ENCODE data around the gene AKAP6. TPM values are rescaled to one million over a fixed set of nuclear protein-coding genes. Genes with fewer than 3 reads are reported as not detected.

The AKAP6 gene
- total RNA-seq, 2 experiments from 2014 or later: 0.13 to 0.72 TPM

DNA sequence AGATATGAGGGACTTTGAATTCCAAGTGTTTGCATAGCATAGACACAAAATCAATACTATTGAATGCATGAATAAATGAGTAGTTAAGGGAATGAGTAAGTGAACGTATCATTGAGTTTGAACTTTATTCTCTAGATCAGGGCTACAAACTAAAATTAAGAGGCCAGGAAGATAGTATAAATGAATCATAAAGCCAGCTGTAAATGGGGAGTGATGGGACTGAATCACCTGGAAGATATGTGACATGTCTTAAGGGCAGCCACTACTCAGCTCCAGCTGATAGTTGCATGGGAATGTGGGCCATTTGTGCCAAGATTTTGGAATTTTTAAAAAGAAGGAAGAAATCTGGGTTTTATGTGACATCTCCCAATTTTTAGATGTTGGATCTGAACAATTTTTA, 229.9 kb downstream of the AKAP6 start:
- H3K36me3 ChIP-seq (ENCODE audit: insufficient read depth, low read length): no peaks in the 10 kb centered on the region
- no peaks in the 10 kb centered on the region for H3K79me2 ChIP-seq (ENCODE audit: insufficient read depth, low read depth, low read length)
- no peak overlapping the region for H3K27ac ChIP-seq (ENCODE audit: low read depth, low read length, poor library complexity, severe bottlenecking)
- no peak overlapping the region for H3K4me2 ChIP-seq (ENCODE audit: low read length)
- no peak overlapping the region for H2AFZ ChIP-seq (ENCODE audit: low read length)
- CTCF ChIA-PET (ENCODE audit: unreplicated experiment): no interaction called here
- DNase-seq (ENCODE audit: low spot score): no peak
- BruUV-seq (replicated peaks): no TSS peak
- POLR2A ChIA-PET: no interaction called here
- H3K9me2 ChIP-seq (ENCODE audit: insufficient read depth, low read length): no peaks in the 10 kb centered on the region
- TF ChIP-seq EZH2phosphoT487 (IDR thresholded peaks at IDR 0.05; ENCODE audit: borderline replicate concordance, low read depth, low read length): no peak
- TF ChIP-seq, protein P1, sequence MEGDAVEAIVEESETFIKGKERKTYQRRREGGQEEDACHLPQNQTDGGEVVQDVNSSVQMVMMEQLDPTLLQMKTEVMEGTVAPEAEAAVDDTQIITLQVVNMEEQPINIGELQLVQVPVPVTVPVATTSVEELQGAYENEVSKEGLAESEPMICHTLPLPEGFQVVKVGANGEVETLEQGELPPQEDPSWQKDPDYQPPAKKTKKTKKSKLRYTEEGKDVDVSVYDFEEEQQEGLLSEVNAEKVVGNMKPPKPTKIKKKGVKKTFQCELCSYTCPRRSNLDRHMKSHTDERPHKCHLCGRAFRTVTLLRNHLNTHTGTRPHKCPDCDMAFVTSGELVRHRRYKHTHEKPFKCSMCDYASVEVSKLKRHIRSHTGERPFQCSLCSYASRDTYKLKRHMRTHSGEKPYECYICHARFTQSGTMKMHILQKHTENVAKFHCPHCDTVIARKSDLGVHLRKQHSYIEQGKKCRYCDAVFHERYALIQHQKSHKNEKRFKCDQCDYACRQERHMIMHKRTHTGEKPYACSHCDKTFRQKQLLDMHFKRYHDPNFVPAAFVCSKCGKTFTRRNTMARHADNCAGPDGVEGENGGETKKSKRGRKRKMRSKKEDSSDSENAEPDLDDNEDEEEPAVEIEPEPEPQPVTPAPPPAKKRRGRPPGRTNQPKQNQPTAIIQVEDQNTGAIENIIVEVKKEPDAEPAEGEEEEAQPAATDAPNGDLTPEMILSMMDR (conservative IDR thresholded peaks at IDR 0.05; ENCODE audit: low read length): no peak
- no peaks in the 10 kb centered on the region for H4K20me1 ChIP-seq (ENCODE audit: insufficient read depth, low read length)
- H3K4me3 ChIP-seq (ENCODE audit: low read depth, low read length, poor library complexity, severe bottlenecking): no peak overlapping the region
- no peaks in the 10 kb centered on the region for H3K9me3 ChIP-seq (ENCODE audit: low read length)
- no peaks in the 10 kb centered on the region for H3K4me1 ChIP-seq (ENCODE audit: insufficient read depth, low read length, poor library complexity, severe bottlenecking)
- intact Hi-C loops (cut with micrococcal nuclease; ENCODE audit: unreplicated experiment): no loop called here

- Histone ChIP-seq H3K27ac (ENCODE audit: low read depth, low read length, poor library complexity, severe bottlenecking) (no peak overlapping the region), H3K36me3 (ENCODE audit: insufficient read depth, low read length) (no peaks in the 10 kb centered on the region), H3K4me3 (ENCODE audit: low read depth, low read length, poor library complexity, severe bottlenecking) (no peak overlapping the region), H3K9me3 (ENCODE audit: low read length) (no peaks in the 10 kb centered on the region), H4K20me1 (ENCODE audit: insufficient read depth, low read length) (no peaks in the 10 kb centered on the region), H3K9me2 (ENCODE audit: insufficient read depth, low read length) (no peaks in the 10 kb centered on the region), H3K4me1 (ENCODE audit: insufficient read depth, low read length, poor library complexity, severe bottlenecking) (no peaks in the 10 kb centered on the region), H3K79me2 (ENCODE audit: insufficient read depth, low read depth, low read length) (no peaks in the 10 kb centered on the region), H3K4me2 (ENCODE audit: low read length) (no peak overlapping the region), H2AFZ (ENCODE audit: low read length) (no peak overlapping the region)
- TF ChIP-seq EZH2phosphoT487 (IDR thresholded peaks at IDR 0.05; ENCODE audit: borderline replicate concordance, low read depth, low read length): no peak
- TF ChIP-seq, protein P1 (conservative IDR thresholded peaks at IDR 0.05; ENCODE audit: low read length): no peak
- no TSS peak for BruUV-seq (replicated peaks)
- no peak for DNase-seq (ENCODE audit: low spot score)
- intact Hi-C loops (cut with micrococcal nuclease; ENCODE audit: unreplicated experiment): no loop called here
- CTCF ChIA-PET (ENCODE audit: unreplicated experiment): no interaction called here
- POLR2A ChIA-PET: no interaction called here
These were observed 230.5 kb downstream of the AKAP6 start for GRCh38 chr14:32559590-32559989.

DNA sequence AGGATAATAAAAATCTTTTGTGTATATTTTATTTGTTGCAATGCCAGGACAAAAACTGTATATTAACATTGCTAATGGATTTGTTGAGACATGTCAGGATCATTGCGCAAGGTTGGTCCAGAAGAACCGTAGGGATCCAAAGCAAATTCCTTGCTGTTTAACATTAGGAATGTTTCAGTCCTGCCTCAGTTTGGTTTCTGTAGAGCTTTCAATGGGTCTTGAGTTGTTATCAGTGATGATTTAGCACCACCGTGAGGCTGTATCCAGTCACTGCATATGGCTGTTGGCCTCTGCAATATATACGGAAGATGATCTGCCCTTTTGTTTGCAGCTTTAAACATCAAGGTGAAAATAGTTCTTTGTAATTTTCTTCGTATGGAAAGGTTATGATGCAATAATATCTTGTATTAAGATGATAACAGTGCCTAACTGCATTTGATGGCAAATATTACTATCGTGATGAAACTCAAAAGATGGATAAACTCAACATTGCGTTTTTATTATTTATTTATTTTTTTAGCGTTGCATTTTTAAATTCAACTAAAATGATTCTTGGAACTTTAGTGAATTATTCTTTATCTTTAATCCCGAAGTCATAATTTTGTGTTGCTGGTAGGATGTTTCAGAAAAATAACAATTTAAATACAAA, 231.2 kb downstream of the AKAP6 start:
- POLR2A ChIA-PET: no interaction called here
- intact Hi-C loops (cut with micrococcal nuclease; ENCODE audit: unreplicated experiment): loop anchor here (2.0 kb wide), 1 partner anchor 308 kb away; no protein-coding TSS in a partner anchor

More for the DNA sequence above, 231.2 kb downstream of the AKAP6 start:
- TF ChIP-seq EZH2phosphoT487 (IDR thresholded peaks at IDR 0.05; ENCODE audit: borderline replicate concordance, low read depth, low read length): no peak
- TF ChIP-seq, protein P1 (conservative IDR thresholded peaks at IDR 0.05; ENCODE audit: low read length): peak; percentile 90
- no peaks in the 10 kb centered on the region for H3K36me3 ChIP-seq (ENCODE audit: insufficient read depth, low read length)
- H3K79me2 ChIP-seq (ENCODE audit: insufficient read depth, low read depth, low read length): no peaks in the 10 kb centered on the region
- H3K4me2 ChIP-seq (ENCODE audit: low read length): no peak overlapping the region
- CTCF ChIA-PET (ENCODE audit: unreplicated experiment): no interaction called here
- H3K9me2 ChIP-seq (ENCODE audit: insufficient read depth, low read length): no peaks in the 10 kb centered on the region
- peak; percentile 54 for DNase-seq (ENCODE audit: low spot score)
- BruUV-seq (replicated peaks): no TSS peak
- no peak overlapping the region for H2AFZ ChIP-seq (ENCODE audit: low read length)
- H3K4me1 ChIP-seq (ENCODE audit: insufficient read depth, low read length, poor library complexity, severe bottlenecking): no peaks in the 10 kb centered on the region
- H3K4me3 ChIP-seq (ENCODE audit: low read depth, low read length, poor library complexity, severe bottlenecking): no peak overlapping the region
- no peaks in the 10 kb centered on the region for H4K20me1 ChIP-seq (ENCODE audit: insufficient read depth, low read length)
- H3K9me3 ChIP-seq (ENCODE audit: low read length): no peaks in the 10 kb centered on the region
- H3K27ac ChIP-seq (ENCODE audit: low read depth, low read length, poor library complexity, severe bottlenecking): no peak overlapping the region

All from OCI-LY7 (cell line).